K562 (cell line): ENCODE data around the gene ADCY9. TPM values are rescaled to one million over a fixed set of nuclear protein-coding genes. Genes with fewer than 3 reads are reported as not detected.

Experiments
- ESRRB ChIP-seq: fragments of 250-450 bp; sonication (Bioruptor Pico); IDR thresholded peaks from 2 replicates; pipeline ENCODE4 v1.5.0; 2020; ENCODE audit warnings: mild to moderate bottlenecking, moderate library complexity, borderline replicate concordance
- HCFC1 ChIP-seq: IDR thresholded peaks from 2 replicates; pipeline ENCODE4 v1.6.1; 2012; ENCODE audit warnings: low read depth, low read length, improper control_type of control experiment
- HNRNPLL ChIP-seq: fragments of 200-400 bp; formaldehyde crosslinking; IDR thresholded peaks from 2 replicates; pipeline ENCODE4 v1.6.1; 2017; ENCODE audit warnings: low read length, low read depth, mild to moderate bottlenecking; ENCODE audit not compliant: poor library complexity, severe bottlenecking
- ID3 ChIP-seq, 2 experiments: fragments of 250-450 bp in 1 of 2; fragments of 450-650 bp in 1 of 2; sonication (Bioruptor Pico) in 1 of 2; IDR thresholded peaks; 2 replicates each; pipeline versions ENCODE4 v1.6.1 to v1.8.0; 2016 to 2021; ENCODE audit warnings: mild to moderate bottlenecking in 2 of 2, moderate library complexity in 2 of 2, missing compliant biosample characterization in 1 of 2, missing genetic modification characterization in 1 of 2
- NFIX ChIP-seq: fragments of 250-450 bp; sonication (Bioruptor Pico); IDR thresholded peaks from 2 replicates; pipeline ENCODE4 v1.4.0; 2020; ENCODE audit warnings: low read depth, mild to moderate bottlenecking, moderate library complexity
- NRF1 ChIP-seq, 2 experiments: fragments of 450-650 bp; IDR thresholded peaks in 1 of 2; conservative IDR thresholded peaks in 1 of 2; 2 replicates each; pipeline ENCODE4 v1.6.1; 2014; ENCODE audit warnings: mild to moderate bottlenecking in 2 of 2
- OTX1 ChIP-seq: fragments of 450-650 bp; formaldehyde crosslinking; IDR thresholded peaks from 2 replicates; pipeline ENCODE4 v1.4.0; 2022; ENCODE audit warnings: mild to moderate bottlenecking
- SPI1 ChIP-seq: IDR thresholded peaks from 2 replicates; pipeline ENCODE4 v1.6.1; 2011; ENCODE audit warnings: low read depth, low read length, control low read depth, borderline replicate concordance
- ZBTB17 ChIP-seq: fragments of 450-650 bp; formaldehyde crosslinking; IDR thresholded peaks from 2 replicates; pipeline ENCODE4 v1.4.0; 2020; ENCODE audit warnings: mild to moderate bottlenecking
- ZBTB49 ChIP-seq: sonication (generic); formaldehyde crosslinking; IDR thresholded peaks from 2 replicates; pipeline ENCODE4 v1.8.0; 2022; ENCODE audit warnings: missing genetic modification reagents, mild to moderate bottlenecking, borderline replicate concordance
- ZKSCAN8 ChIP-seq: fragments of 200-800 bp; sonication (Bioruptor generic); IDR thresholded peaks from 2 replicates; pipeline ENCODE4 v1.6.1; 2016; ENCODE audit warnings: missing genetic modification characterization, missing compliant biosample characterization
- polyA plus RNA-seq, 8 experiments: library from polyadenylated mRNA; depleted of rRNA in 4 of 8; stranded (reverse) in 5 of 8; unstranded in 3 of 8; fragments of >200 nt; fragmentation: Nextera tagmentation in 2 of 8; fragmentation: Illumina TruSeq in 1 of 8; extraction: Ambion mirVana in 2 of 8; extraction: Trizol in 1 of 8; gene quantifications; 2 replicates each; pipeline versions ENCODE4 v1.2.1 to v1.2.3, GENCODE V29; 2011 to 2014; ENCODE audit warnings: inconsistent platforms in 1 of 8, missing spikeins in 1 of 8
- total RNA-seq, 7 experiments: library from RNA; depleted of rRNA in 6 of 7; stranded (reverse); fragments of >200 nt in 6 of 7; fragmentation: Illumina TruSeq in 2 of 7; extraction: Trizol in 2 of 7; gene quantifications; 2 replicates each; pipeline versions ENCODE4 v1.2.1 to v1.2.3, GENCODE V29; 2011 to 2021; ENCODE audit warnings: low replicate concordance in 1 of 7

ADCY9 gene
- total and polyA plus RNA-seq, 9 of the 15 experiments (the other 6 are each of a cell fraction or from before 2014, with no cell fraction given) = 0.03 to 0.29 (median 0.17) TPM

- no peak for TF ChIP-seq ZBTB49 (CRISPR knock-in tag)
- peak; percentile 48 to 50; a peak in 2 of 4 replicates for TF ChIP-seq NRF1 (conservative IDR thresholded peaks at IDR 0.05 in 1 of 2, IDR thresholded peaks at IDR 0.05 in 1 of 2)
- TF ChIP-seq ESRRB (CRISPR knock-in tag) = no peak
- no peak for TF ChIP-seq ID3 (CRISPR knock-in tag; IDR thresholded peaks at IDR 0.05)
- TF ChIP-seq ID3 (tag; IDR thresholded peaks at IDR 0.05) = no peak
- TF ChIP-seq ZKSCAN8 (CRISPR knock-in tag) = no peak
- TF ChIP-seq OTX1 (CRISPR knock-in tag) = no peak
- TF ChIP-seq HCFC1 = no peak
- TF ChIP-seq NFIX (CRISPR knock-in tag) = no peak
- peak; percentile 86 for TF ChIP-seq HNRNPLL
- no peak for TF ChIP-seq ZBTB17 (CRISPR knock-in tag)
- TF ChIP-seq SPI1 = no peak
These were observed 863 bp downstream of the ADCY9 start (continued) for GRCh38 chr16:4115209-4115948.
